HG03571 (cell line): ENCODE measurements around the gene KCTD16.

Experiments used
- ATAC-seq: cut with Tn5 transposase; IDR thresholded peaks from one replicate; pipeline ENCODE4 v1.9.1; 2021; ENCODE audit not compliant: unreplicated experiment

The KCTD16 gene

DNA sequence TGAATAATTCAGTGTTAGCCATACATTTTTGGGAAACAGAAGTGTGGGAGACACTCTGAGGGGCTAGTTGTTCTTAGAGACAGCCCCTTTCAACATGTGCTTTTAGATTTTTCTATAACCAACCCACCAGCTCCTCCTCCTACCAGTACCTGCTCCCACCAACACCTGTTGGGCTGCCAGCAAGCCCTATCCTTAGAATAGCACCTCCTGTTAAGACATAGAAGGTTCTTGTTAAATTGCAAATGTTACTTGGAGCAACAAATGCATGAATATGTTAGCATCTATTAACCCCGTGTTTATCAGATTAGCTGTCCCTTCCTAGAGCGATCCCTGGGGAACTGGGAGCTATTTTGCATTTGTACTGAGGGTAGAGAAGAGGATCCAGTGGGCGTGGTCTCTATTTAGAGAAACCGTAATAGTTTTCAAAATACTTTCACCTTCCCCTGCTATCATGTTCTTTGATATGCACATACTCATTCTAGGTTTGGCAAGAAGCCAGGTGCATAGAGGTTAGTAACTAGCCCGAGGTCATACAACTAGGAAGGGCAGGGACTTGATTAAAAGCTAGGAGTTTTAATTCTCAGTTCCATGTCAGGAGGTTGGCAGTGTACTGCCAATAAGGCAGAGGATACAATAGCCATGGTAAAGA is 334.4 kb downstream of the KCTD16 start:
- no peak for ATAC-seq

DNA sequence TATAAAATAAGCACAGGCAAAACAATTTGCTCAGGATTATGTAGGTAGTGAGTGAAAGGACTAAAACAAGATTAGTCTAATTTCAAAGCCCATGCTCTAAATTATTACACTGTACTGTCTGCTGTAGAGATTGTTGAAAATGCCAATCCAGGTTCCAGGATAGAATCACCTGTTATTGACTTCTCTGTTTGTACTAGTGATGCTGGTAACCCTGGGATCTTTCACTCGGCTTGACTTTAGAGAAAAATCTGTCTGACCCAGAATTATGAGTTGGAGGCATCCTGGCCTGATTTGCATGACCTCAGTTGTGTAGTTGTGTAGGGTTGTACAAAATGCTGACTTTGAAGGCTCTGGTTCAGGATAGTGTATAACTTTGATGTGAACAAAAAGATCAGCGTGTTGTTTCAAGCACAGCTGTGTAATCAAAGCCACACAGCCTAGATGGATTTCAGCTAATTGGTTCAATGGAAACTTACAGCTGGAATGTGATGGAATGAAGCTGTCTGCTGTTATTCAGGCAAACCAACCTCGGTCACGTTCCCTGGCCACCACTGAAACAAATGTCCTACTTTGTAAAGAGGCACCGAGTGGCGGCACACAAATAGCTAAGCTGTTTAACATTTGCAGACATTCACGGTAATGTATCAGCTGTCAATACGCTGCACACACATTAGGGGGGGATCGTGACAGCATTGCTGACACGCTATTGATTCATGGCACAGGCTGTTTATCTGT is 340.3 kb downstream of the KCTD16 start:
- no peak for ATAC-seq

DNA sequence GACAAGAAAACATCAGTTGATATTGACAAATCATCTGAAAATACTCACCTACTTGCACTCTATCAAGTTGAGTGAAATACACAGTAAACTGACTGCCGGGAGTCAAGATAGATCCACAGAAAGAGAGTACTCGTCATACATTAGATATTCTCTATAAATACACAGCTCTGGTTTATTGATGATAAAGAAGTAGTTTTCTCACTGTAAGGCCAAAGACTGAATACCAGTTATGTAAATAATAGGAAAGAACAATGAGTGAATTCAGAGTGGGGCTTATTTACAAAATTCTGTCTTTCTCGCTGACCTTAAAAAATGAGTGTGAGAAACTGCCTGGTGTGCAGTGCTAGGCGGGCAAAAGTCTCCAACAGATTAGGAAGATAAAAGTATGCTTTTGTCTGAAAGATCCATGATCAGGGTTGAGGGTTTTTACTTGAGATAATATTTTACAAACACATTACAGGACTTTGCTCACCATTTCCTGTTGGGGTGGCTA is 341.0 kb downstream of the KCTD16 start:
- no peak for ATAC-seq

DNA sequence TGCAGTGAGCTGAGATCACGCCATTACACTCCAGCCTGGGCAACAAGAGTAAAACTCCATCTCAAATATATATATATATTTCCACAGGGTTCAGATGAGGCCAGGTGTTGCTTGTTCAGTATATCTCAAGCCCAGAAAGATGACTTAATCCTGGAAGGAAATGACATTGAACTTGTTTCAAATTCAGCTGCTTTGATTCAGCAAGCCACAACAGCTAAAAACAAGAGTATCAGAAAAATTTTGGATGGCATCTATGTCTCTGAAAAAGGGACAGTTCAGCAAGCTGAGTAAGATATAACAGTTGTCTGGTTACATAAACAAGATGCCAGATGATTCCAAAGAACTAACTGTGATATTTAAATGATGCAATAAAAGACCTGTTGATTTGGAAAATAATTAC is 352.0 kb downstream of the KCTD16 start:
- ATAC-seq: no peak

DNA sequence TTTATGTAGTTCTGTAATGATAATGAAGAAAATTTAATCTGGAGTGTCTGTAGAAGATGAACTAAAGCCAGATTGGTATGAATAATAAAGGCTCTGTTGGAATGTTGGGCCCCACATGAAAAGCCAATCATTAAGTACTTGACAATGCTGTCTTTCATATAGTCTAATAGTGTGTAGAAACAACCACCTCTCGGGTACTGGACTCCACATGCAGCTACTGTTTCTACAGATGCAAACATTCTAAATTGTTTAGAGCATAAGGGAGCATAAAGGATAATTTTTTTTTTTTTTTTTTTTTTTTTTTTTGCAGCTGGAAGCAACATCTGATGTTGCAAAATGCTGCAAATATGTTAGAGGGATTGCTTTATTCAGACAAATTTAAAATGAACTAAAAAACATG is 354.3 kb downstream of the KCTD16 start:
- no peak for ATAC-seq

DNA sequence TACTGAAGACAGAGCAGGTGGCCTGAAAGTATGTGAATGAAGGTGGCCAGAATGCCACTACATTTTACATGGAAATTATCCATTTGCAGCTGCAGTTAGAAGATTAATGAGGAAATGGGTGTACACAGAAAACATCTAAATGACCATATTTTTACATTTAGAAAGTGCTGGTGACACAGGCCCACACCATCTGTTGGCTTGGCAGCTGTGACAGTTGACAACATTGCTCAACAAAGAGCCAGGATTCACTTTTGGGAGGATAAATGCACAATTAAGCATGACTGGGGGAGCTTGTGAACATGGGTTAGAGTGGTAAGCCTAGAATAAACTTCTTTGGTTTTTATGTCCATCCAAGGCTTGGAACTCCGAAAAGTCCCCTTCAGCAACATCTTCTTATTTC is 360.5 kb downstream of the KCTD16 start:
- ATAC-seq: no peak
